GM21526 (cell line): ENCODE measurements around the gene FREY1.
"Not testable (repeated sequence)": the region's sequence is repeated elsewhere in the genome, so short reads cannot be mapped to it uniquely, and the experiment has no call there.

Experiments used
- ATAC-seq: cut with Tn5 transposase; IDR thresholded peaks from one replicate; pipeline ENCODE4 v1.9.1; 2021; ENCODE audit warnings: moderate library complexity; ENCODE audit not compliant: unreplicated experiment, low FRiP score

Gene FREY1

DNA sequence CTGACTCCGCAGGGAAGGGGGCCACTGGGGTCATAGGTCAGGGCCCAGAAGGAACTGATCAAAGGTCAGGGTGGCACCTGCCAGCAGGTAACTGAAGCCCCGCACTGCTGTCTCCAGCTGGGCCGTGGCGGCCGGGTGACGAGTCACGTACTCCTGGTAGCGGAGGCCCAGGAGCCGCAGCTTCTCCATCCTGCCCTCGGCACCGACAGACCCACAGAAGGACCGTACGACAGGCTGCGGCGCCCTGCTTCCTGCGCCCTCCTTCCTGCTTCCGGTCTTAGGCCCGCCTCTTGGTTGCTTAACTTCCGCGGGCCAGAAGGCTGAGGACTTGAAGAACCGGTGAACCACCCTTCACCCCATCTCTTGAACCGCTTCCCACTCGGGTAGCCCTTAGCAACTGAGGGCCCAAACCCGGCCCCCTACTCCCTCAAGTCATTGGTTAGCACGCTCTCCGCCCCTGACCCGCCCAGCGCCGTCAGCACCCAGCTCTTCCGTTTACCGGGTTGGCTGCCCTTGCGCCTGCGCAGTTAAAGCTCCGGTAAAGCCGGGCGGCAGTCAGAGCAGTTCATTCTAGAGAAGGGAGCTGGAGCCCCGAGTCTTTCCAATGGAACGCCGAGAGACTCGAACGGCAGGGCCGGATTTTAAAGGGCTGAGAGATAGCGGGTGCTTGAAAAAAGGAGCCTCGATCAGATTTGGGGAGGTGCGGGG lies 10.7 kb upstream of the FREY1 start, which contains the start of gene PEX16:
PEX16 (minus strand) TSS at position 255 of the 708 bp plus-strand sequence; CDS start at position 189, 66 bp downstream.
- peak; percentile 79 for ATAC-seq

GRCh38 chr11:45917286-45917622 lies 10.2 kb upstream of the FREY1 start:
- no peak for ATAC-seq

- no peak for ATAC-seq
Observed at GRCh38 chr11:45915446-45915845, 8.4 kb upstream of the FREY1 start.

- no peak for ATAC-seq
Observed at GRCh38 chr11:45913942-45914635, 7.0 kb upstream of the FREY1 start.

GRCh38 chr11:45913514-45913913 lies 6.4 kb upstream of the FREY1 start:
- ATAC-seq, result no peak

DNA sequence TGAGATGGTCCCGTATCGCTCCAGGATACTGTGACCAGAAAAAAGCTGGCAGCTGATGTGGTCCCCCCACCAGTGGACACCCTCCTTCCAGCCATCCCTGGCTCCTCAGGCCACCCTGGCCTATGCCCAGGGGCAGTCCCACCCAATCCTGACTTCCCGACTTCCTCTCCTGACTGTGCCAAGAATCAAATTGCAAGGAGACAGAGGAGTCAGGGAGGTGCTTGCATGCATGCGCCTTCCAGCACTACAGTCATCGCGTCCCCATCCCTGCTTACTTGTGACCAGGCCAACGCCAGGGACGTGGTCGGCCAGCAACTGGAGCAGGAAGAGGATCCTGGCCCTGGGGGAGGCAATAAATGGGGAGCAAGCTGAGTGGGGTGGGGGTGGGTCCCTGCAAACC lies 3.6 kb upstream of the FREY1 start:
- no peak for ATAC-seq

DNA sequence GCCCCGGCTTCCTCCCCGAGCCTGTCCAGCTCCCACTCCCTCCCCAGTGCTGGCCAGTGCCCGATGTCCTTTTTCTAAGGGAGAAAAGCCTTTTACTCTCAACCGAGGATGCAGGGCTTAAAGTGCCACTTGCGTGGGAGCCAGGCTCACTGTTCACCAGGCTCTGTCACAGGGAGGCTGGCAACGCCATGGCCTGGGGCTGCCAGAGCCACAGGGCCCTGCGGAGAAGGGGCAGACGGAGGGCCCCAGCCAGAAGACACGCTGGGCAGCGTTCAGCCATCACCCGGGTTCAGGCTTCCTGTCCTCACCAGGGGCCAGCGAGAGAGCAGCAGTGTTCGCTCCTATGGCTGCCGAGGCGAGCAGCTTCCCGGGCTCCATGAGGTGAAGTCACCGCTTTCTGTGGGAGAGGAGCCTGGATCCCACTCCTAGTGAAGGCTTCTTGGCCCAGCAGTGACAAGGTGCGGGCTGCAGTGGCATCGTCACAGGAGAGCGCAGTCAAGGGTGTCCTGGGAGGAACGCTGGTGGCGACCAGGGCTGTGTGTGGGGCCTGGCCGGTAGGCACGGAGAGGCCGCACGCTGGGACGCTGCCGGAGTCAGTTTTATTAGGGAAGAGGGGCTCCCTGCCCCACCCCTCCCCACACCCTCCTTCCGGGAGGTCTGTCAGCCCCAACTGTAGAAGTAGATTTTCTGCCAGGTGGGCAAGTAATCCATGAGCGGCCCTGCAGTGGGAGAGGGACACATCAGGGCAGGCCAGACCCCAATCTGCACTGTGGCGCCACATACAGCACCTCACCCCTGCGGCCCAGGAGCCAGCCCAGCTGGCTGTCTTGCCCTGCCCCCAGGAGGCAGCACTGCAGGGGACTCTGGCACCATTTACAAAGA lies 2.8 kb upstream of the FREY1 start:
- ATAC-seq, result no peak

DNA sequence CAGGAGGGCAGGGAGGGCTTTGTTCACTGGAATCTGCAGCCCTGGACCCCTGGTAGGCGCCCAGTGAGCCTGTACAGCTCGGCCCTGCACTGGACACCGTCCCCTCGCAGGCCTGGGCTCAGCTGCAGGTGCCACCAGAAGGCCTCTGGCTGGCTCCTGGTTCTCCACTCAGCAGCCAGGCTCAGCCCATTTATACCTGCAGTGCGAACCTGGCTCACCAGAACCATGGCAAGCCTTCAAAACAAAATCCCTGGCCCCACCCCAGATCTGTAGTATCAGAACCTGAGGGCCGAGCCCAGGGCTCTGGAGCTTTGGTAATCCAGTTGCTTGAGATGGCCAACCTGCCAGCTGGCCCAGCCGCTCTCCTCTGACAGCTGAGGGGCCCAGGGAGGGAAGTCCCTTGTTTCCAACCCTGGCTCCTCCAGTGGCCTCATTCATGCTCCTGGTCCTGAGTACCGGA lies 870 bp upstream of the FREY1 start:
- ATAC-seq, result no peak

DNA sequence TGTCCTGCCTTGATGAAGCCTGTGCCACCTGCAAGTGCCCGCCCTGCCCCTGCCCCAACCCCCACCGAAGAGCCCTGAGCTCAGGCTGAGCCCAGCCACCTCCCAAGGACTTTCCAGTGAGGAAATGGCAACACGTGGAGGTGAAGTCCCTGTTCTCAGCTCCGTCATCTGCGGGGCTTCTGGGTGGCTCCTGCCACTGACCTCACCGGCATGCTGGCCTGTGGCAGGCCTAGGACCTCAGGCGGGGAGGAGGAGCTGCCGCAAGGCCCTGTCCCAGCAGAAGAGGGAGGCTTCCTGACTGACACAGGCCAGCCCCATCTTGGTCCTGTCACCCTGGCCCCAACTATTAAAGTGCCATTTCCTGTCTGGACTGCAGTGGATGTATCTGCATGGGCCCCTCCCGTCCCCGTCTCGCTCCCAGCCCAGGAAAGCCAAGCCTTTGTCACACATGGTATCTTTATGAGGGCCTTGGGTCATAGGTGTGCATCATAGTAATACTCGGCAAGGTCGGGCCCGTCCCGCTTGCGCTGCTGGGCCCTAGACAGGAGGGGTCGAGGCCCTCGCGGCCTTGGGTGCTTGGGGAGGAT lies 882 bp downstream of the FREY1 start:
- ATAC-seq, result no peak

GRCh38 chr11:45905576-45905975 lies 1.5 kb downstream of the FREY1 start:
- ATAC-seq, result not testable (repeated sequence)

- no peak for ATAC-seq
Observed at GRCh38 chr11:45905095-45905494, 2.0 kb downstream of the FREY1 start.

DNA sequence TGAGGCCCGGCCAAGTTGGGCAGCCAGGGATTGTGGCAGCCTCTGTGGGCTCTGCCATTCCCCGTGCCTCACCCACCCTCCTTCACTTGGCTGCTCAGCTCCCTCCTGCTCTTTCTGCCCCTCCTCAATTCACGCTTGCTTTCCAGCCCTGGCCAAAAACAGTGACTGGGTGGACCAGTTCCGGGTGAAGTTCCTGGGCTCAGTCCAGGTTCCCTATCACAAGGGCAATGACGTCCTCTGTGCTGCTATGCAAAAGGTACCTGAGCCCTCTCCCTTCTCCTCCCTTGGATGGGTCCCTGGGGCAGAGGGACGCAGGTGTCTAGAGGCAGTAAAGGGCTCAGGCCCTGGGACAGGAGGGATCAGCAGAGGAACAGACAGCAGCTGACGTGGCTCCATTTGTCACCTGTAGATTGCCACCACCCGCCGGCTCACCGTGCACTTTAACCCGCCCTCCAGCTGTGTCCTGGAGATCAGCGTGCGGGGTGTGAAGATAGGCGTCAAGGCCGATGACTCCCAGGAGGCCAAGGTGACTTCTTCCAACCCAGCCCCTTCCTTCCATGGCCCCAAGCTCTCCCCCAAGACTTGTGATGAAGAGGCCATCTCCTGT lies 2.7 kb downstream of the FREY1 start:
- no peak for ATAC-seq

DNA sequence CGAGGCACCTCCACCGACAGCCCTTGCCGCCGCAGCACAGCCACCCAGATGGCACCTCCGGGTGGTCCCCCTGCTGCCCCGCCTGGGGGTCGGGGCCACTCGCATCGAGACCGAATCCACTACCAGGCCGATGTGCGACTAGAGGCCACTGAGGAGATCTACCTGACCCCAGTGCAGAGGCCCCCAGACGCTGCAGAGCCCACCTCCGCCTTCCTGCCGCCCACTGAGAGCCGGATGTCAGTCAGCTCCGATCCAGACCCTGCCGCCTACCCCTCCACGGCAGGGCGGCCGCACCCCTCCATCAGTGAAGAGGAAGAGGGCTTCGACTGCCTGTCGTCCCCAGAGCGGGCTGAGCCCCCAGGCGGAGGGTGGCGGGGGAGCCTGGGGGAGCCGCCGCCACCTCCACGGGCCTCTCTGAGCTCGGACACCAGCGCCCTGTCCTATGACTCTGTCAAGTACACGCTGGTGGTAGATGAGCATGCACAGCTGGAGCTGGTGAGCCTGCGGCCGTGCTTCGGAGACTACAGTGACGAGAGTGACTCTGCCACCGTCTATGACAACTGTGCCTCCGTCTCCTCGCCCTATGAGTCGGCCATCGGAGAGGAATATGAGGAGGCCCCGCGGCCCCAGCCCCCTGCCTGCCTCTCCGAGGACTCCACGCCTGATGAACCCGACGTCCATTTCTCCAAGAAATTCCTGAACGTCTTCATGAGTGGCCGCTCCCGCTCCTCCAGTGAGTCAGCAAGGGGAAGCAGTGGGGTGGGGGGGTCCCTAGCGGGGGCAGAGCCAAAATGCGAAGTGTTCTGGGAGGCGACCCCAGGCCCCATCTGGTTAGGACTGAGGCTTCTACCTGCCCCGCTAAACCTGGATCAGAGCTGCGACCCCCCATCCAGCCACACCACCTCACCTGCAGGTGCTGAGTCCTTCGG lies 4.4 kb downstream of the FREY1 start:
- ATAC-seq, result no peak

DNA sequence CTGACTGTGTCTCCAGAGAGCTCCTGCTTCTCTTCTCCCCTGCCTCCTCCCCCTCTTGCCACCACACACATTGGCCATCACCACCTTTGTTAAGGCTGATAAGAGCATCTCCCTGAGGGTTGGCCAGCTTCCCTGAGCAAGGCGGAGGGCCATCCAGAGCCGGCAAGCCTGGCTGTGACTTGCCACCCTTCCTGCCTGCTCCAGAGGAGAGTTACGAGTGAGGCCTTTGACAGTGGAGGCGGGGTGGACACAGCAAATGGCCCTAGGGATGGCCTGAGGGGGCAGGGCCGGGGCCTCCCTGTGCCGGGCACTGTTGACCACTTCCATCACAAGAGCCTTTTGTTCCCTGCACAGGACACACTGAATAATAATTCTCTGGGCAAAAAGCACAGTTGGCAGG lies 5.4 kb downstream of the FREY1 start:
- no peak for ATAC-seq

DNA sequence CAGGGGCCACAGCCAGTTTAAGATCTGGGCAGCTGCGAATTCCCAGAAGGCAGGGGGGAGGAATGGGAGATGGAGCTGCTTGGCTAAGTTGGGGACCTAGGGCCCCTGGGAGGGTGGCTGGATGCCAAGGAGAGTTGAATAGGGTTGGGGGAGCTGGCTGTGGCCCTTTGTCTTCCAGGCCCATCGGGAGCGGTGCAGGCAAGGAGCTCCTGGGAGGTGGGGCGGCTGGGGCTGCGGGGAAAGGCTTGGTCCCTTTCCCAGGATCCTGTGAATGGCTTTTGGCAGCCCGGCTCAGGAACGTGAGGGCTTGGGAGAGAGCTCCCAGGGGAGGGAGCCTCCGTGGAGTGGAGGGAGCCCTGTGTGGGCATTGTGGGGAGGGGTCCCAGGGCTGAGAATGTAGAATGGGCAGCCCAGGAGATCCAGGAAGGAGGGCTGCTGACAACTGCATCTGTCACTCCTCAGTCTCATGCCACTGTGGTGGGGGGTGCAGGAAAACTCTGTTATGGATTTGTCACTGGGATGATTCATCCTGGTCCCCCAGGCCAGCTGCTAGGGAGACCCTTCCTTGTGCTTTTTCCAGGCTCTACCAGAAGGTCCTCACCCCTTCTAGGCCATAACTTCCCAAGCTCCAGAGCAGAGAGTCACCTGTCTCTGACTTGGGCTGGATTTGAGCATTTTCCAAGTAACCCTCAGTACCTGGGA lies 6.0 kb downstream of the FREY1 start:
- no peak for ATAC-seq

- ATAC-seq, result not testable (repeated sequence)
Observed at GRCh38 chr11:45900175-45900800, 6.8 kb downstream of the FREY1 start.

- ATAC-seq, result no peak
Observed at GRCh38 chr11:45899448-45900174, 7.5 kb downstream of the FREY1 start.

GRCh38 chr11:45899086-45899447 lies 8.0 kb downstream of the FREY1 start:
- ATAC-seq, result no peak
